GM18858 (cell line): ENCODE data around the gene MYPOP.
"Not testable (repeated sequence)": the region's sequence is repeated elsewhere in the genome, so short reads cannot be mapped to it uniquely, and the experiment has no call there.

Source experiments
- ATAC-seq: cut with Tn5 transposase; IDR thresholded peaks from one replicate; pipeline ENCODE4 v1.9.1; 2021; ENCODE audit not compliant: unreplicated experiment

Gene MYPOP

GRCh38 chr19:45908956-45909355 lies 6.5 kb upstream of the MYPOP start:
- no peak for ATAC-seq

- ATAC-seq: no peak
These were observed 3.8 kb upstream of the MYPOP start for GRCh38 chr19:45906221-45906620.

- ATAC-seq: no peak
These were observed 2.6 kb upstream of the MYPOP start for GRCh38 chr19:45905011-45905410.

- peak; percentile 72 for ATAC-seq
These were observed 525 bp upstream of the MYPOP start for GRCh38 chr19:45902651-45903625.

GRCh38 chr19:45901432-45901911 lies 941 bp downstream of the MYPOP start:
- ATAC-seq: no peak

DNA sequence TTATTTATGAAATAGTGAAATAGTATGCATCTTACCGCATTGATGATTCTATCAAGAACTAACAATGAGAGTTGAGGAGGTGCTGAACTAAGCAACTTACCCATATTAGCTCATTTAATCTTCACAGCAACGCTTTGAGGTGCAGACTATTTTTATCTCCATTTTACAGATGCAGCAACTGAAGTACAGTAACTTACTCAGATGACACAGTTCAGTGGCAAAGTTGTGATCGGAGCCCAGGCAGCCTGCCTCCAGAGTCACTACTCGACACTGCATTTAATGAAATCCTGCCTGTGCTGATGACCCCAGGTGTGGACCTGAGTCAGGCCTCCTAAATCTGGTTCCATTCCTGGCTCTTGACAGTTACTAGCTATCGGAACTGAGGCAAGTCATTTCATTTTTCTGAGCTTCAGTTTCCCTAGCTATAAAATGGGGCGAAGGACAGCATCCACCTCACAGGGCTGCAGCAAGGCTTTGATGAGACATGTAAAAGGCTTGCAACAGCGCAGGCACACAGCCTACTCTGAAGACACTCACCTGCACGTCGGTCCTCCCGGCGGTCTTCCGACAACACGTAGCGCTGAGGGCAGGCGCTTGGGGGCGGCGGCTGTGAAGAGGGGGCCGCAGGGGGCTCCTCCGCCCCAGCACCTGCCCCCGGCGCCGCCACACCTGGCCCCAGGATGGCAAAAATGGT lies 1.5 kb downstream of the MYPOP start:
- no peak for ATAC-seq

- no peak for ATAC-seq
These were observed 2.4 kb downstream of the MYPOP start for GRCh38 chr19:45899919-45900589.

- ATAC-seq: no peak
These were observed 3.2 kb downstream of the MYPOP start for GRCh38 chr19:45899253-45899652.

- ATAC-seq: no peak
These were observed 5.1 kb downstream of the MYPOP start for GRCh38 chr19:45897261-45897812.

DNA sequence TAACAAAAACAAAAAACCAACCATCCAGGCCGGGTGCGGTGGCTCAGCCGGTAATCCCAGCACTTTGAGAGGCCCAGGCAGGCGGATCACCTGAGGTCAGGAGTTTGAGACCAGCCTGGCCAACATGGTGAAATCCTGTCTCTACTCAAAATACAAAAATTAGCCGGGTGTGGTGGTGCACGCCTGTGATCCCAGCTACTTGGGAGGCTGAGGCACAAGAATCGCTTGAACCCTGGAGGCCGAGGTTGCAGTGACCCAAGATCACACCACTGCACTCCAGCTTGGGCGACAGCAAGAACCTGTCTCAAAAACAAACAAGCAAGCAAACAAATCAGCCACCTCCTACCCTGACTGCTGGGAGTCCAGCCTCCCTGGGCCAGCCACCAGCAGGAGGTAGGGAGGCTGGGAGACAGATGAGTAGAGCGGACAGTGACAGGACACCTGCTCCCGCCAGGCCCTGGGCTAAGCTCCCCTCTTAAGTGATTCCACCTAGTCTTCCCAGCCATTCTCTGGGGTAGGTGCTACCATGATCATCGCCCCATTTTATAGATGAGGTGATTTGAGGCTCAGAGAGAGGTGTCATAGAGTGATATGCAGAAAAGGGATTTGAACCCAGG lies 6.3 kb downstream of the MYPOP start:
- not testable (repeated sequence) for ATAC-seq

- ATAC-seq: no peak
These were observed 6.9 kb downstream of the MYPOP start for GRCh38 chr19:45895519-45895972.

- ATAC-seq: no peak
These were observed 11.5 kb downstream of the MYPOP start for GRCh38 chr19:45890877-45891276.

DNA sequence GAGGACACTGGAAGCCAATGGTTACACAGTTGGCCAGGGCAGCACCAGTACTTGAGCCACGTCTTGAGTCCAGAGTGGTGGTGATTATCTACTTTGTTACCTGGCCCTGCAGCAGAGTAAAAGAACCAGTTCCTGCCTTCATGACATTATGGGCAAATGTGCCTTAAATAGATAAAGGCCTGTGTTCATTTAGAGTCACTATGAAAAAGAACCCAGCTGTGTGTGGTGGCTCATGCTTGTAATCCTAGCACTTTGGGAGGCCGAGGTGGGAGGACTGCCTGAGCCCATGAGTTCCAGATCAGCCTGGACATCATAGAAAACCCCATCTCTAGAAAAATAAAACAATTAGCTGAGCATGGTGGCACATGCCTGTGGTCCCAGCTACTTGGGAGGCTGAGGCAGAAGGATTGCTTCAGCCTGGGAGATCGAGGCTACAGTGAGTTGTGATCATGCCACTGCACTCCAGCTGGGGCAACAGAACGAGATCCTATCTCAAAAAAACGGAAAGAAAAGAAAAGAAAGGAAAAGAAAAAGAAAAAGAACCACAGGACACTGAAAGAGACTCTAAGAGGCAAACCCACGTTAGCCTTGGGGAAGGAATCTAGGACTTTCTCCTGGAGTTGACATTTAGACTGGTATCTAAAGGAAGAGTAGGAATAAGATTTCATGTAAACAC lies 13.1 kb downstream of the MYPOP start:
- ATAC-seq: no peak

DNA sequence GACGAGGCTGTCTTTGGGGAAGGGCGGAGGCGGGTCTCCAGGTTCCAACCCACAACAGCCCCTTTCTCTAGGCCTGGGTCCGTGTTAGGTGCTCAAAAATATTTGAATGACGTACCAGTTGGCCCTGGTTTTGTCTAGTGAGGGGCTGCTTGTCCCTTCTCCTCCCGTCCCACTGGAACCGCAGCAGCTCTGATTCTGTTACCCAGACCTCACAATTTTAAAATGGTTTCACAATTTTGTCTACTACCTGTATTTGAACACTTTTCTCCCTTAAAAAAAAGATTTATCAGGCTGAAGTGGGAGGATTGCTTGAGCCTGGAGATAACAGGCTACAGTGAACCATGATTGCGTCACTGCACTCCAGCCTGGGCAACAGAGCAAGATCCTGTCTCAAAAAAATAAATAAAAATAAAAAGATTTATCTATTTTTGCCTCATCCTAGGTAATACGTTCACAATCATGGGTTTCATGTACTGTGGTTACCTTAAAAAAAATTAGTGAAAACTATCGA lies 15.2 kb downstream of the MYPOP start:
- no peak for ATAC-seq

GRCh38 chr19:45886427-45887199 lies 15.8 kb downstream of the MYPOP start:
- ATAC-seq: peak; percentile 30

DNA sequence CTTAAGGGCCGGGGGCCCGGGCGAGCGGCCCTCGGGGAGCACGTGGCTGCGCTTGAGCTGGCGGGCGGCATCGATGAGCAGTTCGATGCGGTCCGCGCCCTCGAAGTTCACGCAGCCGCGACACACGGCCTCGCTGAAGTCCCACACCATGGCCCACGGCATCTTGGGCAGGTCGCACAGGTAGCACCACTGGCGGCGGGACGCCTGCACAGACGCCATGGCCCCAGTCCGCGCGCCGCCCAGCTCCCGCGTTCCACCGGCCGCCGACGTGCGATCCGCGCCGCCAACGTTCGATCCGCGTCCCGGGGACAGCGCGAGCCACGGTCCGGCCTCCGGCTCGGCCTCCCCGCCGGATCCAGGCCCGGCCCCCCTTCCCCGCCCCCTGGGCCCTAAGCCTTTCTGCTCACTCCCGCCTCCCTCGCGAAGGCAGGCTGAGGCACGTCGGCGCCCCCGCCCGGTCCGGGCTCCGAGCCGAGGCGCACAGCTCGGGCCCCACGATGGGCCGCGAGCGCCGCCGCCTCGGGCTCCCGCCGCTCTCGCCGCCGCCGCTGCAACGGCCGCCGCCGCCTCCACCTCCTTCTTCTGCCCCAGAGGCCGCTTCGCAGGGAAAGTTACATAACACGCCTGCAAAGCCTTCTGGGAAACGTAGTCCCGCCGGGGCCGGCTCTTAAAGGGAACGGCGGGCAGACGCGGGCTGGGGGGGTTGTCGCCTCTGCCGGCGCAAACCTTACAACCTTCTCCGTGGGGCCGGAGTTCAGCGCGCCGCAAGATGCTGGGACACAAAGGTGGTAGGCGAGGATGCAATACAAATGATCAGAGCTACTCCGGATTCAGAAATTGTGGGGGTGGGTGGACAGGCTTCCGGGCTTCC lies 16.6 kb downstream of the MYPOP start, which contains the start of gene IRF2BP1:
Gene IRF2BP1 (minus strand): TSS at position 586 of the 871 bp plus-strand sequence. CDS start 367 bp downstream, at position 219.
- ATAC-seq: no peak

DNA sequence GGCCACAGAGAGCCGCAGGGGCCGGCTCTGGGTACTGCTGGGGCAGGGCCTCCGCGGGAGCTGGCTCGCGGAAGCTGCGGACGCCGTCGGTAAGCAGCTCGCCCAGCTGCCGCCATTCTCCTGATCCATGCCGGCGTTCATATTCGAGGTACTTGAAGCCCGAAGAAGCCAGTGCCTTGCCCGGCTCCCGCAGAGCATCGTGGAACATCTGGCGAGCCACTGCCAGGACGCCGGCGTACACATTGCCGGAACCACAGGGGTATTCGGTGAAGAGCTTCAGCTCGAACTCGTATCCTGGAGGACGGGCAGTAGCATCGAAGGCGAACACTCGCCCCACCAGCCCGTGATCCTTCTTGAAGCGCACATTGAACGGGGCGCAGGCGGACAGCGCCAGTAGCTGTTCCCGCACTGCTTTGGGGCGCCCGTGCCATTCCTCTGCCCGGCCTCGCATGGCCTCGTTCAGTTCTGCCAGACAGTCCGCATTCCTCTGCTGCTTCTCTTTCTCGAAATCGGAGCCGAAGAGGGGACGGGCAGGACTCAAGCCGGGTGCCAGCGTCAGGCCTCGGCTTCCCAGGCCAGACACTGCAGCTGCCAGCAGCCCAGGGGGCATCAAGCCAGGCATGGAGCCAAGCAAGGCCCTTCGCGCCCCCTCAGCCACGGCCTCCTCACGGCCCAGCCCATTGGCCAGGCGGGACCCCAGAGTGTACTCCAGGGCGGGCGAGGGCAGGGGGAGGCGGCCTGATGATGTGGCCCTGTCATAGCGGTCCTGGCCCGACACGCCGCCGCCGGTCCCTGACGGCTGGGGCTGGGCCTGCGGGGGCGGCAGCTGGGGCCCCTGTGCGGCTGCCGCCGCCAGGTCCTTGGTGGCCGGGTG lies 17.5 kb downstream of the MYPOP start:
- no peak for ATAC-seq
